GM12875 (cell line): ENCODE data around the gene ELAVL1.

Experiments used
- H3K4me3 ChIP-seq: one replicate; pipeline ENCODE4 v1.5.1; 2011; ENCODE audit warnings: low read depth, low read length, control low read depth
- TF ChIP-seq, protein P1 (sequence below): IDR thresholded peaks from 2 replicates; pipeline ENCODE4 v1.5.1; 2011; ENCODE audit warnings: low read depth, mild to moderate bottlenecking, control low read depth, inconsistent platforms, low read length, moderate library complexity, borderline replicate concordance; ENCODE audit not compliant: insufficient read depth

ELAVL1 gene

GRCh38 chr19:7993560-7993959 lies 11.9 kb downstream of the ELAVL1 start:
- TF ChIP-seq, protein P1, sequence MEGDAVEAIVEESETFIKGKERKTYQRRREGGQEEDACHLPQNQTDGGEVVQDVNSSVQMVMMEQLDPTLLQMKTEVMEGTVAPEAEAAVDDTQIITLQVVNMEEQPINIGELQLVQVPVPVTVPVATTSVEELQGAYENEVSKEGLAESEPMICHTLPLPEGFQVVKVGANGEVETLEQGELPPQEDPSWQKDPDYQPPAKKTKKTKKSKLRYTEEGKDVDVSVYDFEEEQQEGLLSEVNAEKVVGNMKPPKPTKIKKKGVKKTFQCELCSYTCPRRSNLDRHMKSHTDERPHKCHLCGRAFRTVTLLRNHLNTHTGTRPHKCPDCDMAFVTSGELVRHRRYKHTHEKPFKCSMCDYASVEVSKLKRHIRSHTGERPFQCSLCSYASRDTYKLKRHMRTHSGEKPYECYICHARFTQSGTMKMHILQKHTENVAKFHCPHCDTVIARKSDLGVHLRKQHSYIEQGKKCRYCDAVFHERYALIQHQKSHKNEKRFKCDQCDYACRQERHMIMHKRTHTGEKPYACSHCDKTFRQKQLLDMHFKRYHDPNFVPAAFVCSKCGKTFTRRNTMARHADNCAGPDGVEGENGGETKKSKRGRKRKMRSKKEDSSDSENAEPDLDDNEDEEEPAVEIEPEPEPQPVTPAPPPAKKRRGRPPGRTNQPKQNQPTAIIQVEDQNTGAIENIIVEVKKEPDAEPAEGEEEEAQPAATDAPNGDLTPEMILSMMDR, result no peak
- no peak overlapping the region for H3K4me3 ChIP-seq

- H3K4me3 ChIP-seq, result no peak overlapping the region
- TF ChIP-seq, protein P1, result no peak
Observed at GRCh38 chr19:7992575-7992974, 12.9 kb downstream of the ELAVL1 start.

DNA sequence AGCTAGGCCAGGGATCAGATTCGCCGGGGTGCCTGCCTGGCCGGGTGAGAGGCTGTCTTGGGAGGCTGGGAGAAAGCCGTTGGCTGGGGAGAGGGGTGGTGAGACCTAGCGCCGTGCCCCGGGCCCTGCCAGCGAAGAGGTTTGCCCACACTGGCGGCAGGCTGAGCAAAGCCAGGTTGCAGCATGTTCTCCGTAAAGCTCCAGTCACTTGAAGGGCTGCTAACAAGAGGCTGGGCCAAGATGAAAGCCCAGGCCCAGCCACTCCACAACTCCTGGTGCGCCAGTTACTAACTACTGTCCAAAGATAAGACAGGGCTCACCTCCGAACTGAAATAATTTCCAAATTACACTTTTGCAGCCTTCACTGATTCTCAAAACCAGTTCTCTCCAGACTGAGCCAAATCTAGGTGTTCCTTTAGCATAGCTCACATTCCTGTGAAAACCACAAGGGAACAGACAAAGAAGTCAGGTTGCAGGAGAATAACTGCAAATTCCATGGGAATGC lies 16.3 kb downstream of the ELAVL1 start:
- H3K4me3 ChIP-seq, result no peak overlapping the region
- TF ChIP-seq, protein P1, result no peak

GRCh38 chr19:7988307-7988706 lies 17.1 kb downstream of the ELAVL1 start:
- no peak overlapping the region for H3K4me3 ChIP-seq
- TF ChIP-seq, protein P1, result no peak

DNA sequence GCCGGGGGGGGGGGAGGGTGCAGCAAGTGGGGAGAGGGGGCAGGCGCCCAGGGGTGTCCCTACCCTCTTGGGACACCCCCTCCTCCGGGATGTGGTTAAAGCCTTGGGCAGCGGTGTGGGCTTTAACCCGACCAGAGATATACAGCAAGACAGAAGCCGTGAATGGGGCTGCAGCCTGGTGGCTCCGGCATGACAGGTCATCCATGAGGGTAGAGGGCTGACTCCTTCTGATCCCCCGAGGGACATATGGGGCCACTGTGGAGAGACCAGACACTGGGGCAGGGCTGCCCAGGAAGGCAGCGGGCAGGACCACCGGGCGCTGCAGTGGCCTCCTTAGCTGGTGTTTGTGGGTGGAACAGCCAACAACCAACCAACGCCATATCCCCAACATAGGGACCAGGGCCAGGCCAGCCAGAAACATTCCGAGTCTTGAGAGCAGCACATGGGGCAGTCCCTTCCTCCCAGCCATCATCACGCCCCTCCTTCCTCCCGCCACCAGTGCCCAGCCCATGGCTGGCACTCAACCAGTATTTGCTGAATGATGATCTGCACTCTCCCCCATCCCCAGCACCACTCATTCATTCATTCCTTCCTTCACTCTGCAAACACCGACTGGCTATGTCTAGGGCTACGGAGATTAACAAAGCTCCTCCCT lies 18.2 kb downstream of the ELAVL1 start:
- no peak overlapping the region for H3K4me3 ChIP-seq
- TF ChIP-seq, protein P1, result no peak

DNA sequence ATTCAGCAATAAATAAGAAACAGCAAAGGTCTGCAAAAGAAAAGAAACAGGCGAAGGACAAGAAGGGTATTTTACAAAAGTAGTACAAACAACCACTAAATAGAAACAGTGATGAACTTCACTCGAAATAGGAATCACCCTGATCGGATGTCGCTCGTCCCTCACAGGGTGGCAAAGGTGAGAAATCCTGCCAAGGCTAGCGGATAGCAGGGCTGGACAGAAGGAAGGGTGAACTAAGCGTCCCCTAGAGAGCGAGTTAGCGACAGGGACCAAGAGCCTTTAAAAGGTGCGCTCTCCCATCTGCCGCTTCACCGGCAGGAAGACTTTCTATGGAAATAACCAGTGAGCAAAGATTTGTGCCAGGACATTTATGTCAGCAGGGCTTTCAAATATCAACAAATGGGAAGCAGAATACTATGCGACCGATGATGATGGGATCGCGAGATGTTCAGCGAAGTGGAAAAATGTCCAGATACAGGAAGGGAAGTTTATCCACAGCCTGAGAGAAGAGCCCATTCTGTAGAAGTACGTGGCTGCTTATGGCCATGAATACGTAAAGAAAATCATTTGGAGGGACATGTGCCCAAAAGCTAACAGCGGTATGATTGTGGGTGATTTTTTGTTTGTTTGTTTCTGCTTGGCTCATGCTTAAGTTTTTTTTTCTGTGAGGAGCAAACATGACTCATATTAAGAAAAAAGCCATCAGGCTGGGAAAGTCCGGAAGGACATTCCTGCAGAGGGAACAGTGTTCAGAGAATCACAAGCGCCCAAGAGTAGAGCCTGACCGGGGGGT lies 18.9 kb downstream of the ELAVL1 start:
- H3K4me3 ChIP-seq, result no peak overlapping the region
- TF ChIP-seq, protein P1, result no peak
